Loucy (cell line): ENCODE measurements around the gene RGS9.

Experiments
- H2AFZ ChIP-seq: fragments of 200-600 bp; sonication (generic); 2 replicates; pipeline ENCODE4 v1.6.0; 2016; ENCODE audit warnings: antibody characterized with exemption, mild to moderate bottlenecking, low read length, moderate library complexity
- H3F3A ChIP-seq: fragments of 200-600 bp; 2 replicates; pipeline ENCODE4 v1.6.0; 2016; ENCODE audit warnings: antibody characterized with exemption, low read depth, mild to moderate bottlenecking
- H3K27me3 ChIP-seq: fragments of 200-600 bp; sonication (generic); 2 replicates; pipeline ENCODE4 v1.6.1; 2014; ENCODE audit warnings: low read length, mild to moderate bottlenecking; ENCODE audit not compliant: insufficient read depth, poor library complexity, severe bottlenecking
- H3K36me3 ChIP-seq: fragments of 200-600 bp; sonication (generic); 2 replicates; pipeline ENCODE4 v1.6.1; 2016; ENCODE audit warnings: low read length; ENCODE audit not compliant: insufficient read depth
- H3K4me1 ChIP-seq: fragments of 200-600 bp; sonication (generic); 2 replicates; pipeline ENCODE4 v1.5.1; 2014; ENCODE audit warnings: low read length, mild to moderate bottlenecking; ENCODE audit not compliant: insufficient read depth, poor library complexity, severe bottlenecking
- H3K4me2 ChIP-seq: fragments of 200-600 bp; sonication (generic); 2 replicates; pipeline ENCODE4 v1.6.0; 2014; ENCODE audit warnings: antibody characterized with exemption, low read length, low read depth, mild to moderate bottlenecking; ENCODE audit not compliant: poor library complexity, severe bottlenecking
- H3K4me3 ChIP-seq: fragments of 200-600 bp; sonication (generic); 2 replicates; pipeline ENCODE4 v1.5.1; 2014; ENCODE audit warnings: low read length, mild to moderate bottlenecking, mixed read lengths; ENCODE audit not compliant: poor library complexity, severe bottlenecking
- H3K79me2 ChIP-seq: fragments of 200-600 bp; sonication (generic); 2 replicates; pipeline ENCODE4 v1.6.1; 2014; ENCODE audit warnings: low read length; ENCODE audit not compliant: insufficient read depth
- H3K9ac ChIP-seq: fragments of 200-600 bp; sonication (generic); 2 replicates; pipeline ENCODE4 v1.6.0; 2014; ENCODE audit warnings: mild to moderate bottlenecking, low read depth, low read length, moderate library complexity; ENCODE audit not compliant: poor library complexity, severe bottlenecking
- H3K9me2 ChIP-seq: fragments of 200-600 bp; sonication (generic); replicated peaks from 2 replicates; pipeline ENCODE4 v1.6.1; 2016; ENCODE audit warnings: low read depth, low read length, mixed read lengths
- H3K9me3 ChIP-seq: fragments of 200-600 bp; sonication (generic); 2 replicates; pipeline ENCODE4 v1.6.1; 2014; ENCODE audit warnings: mild to moderate bottlenecking, antibody characterized with exemption, low read length, low read depth; ENCODE audit not compliant: insufficient read depth
- H4K20me1 ChIP-seq: fragments of 200-600 bp; sonication (generic); 2 replicates; pipeline ENCODE4 v1.6.0; 2014; ENCODE audit warnings: antibody characterized with exemption, low read length, mild to moderate bottlenecking; ENCODE audit not compliant: insufficient read depth, poor library complexity, severe bottlenecking
- CTCF ChIP-seq: fragments of 200-600 bp; sonication (generic); conservative IDR thresholded peaks from 2 replicates; pipeline ENCODE4 v1.5.1; 2014; ENCODE audit warnings: mild to moderate bottlenecking, antibody characterized with exemption, low read length

The RGS9 gene

GRCh38 chr17:65271296-65271695 lies 134.1 kb downstream of the RGS9 start:
- Histone ChIP-seq H3K9ac (no peak overlapping the region), H3K4me1 (no peaks in the 10 kb centered on the region), H3K9me3 (no peaks in the 10 kb centered on the region), H3K27me3 (no peaks in the 10 kb centered on the region), H4K20me1 (no peaks in the 10 kb centered on the region), H3K4me2 (no peak overlapping the region), H3K36me3 (no peaks in the 10 kb centered on the region), H3K9me2 (no peaks in the 10 kb centered on the region), H2AFZ (no peak overlapping the region), H3K4me3 (no peak overlapping the region), H3F3A (no peaks in the 10 kb centered on the region), H3K79me2 (no peaks in the 10 kb centered on the region)
- no peak for TF ChIP-seq CTCF
